HEK293 (cell line): ENCODE measurements around the gene IGLL1.

Experiments
- CTCF ChIA-PET: fragments of 350-600 bp; formaldehyde crosslinking; extraction: SDS; loops from one replicate; lab custom pipeline; 2021; ENCODE audit warnings: antibody characterized with exemption; lab: Yijun Ruan, JAX
- POLR2A ChIA-PET: fragments of 300-600 bp; formaldehyde crosslinking; extraction: SDS; loops from one replicate; lab custom pipeline; 2020; ENCODE audit warnings: antibody characterized with exemption, inconsistent platforms; lab: Yijun Ruan, JAX
- H3K27ac ChIP-seq: fragments of 200-500 bp; sonication (Bioruptor generic); 2 replicates; pipeline ENCODE4 v1.5.1; 2014; ENCODE audit warnings: low read depth, low read length, control low read depth, inconsistent platforms; ENCODE audit errors: extremely low read depth
- H3K36me3 ChIP-seq, 2 experiments: fragments of 200-500 bp in 1 of 2; sonication (Bioruptor generic) in 1 of 2; 1 replicate in 1 of 2; 2 replicates in 1 of 2; pipeline ENCODE4 v1.5.1; 2014 to 2017; ENCODE audit warnings: inconsistent platforms in 2 of 2, low read length in 2 of 2; ENCODE audit not compliant: control insufficient read depth in 2 of 2, insufficient read depth in 1 of 2
- H3K4me1 ChIP-seq: fragments of 200-500 bp; sonication (Bioruptor generic); 2 replicates; pipeline ENCODE4 v1.5.1; 2014; ENCODE audit warnings: mild to moderate bottlenecking, low read length, inconsistent platforms; ENCODE audit not compliant: control insufficient read depth, insufficient read depth
- H3K4me3 ChIP-seq: 2 replicates; pipeline ENCODE4 v1.5.1; 2011; ENCODE audit warnings: low read depth, mild to moderate bottlenecking, control low read depth, low read length, moderate library complexity
- H3K9me3 ChIP-seq: fragments of 200-500 bp; sonication (Bioruptor generic); 2 replicates; pipeline ENCODE4 v1.5.1; 2014; ENCODE audit warnings: low read depth, low read length, inconsistent platforms; ENCODE audit not compliant: control insufficient read depth, insufficient read depth
- EGR2 ChIP-seq: fragments of 450-650 bp; formaldehyde crosslinking; IDR thresholded peaks from 2 replicates; pipeline ENCODE4 v1.5.1; 2016; ENCODE audit warnings: low read depth, missing biosample characterization, missing genetic modification characterization
- GLI2 ChIP-seq: fragments of 450-650 bp; formaldehyde crosslinking; IDR thresholded peaks from 2 replicates; pipeline ENCODE4; 2017; ENCODE audit warnings: missing biosample characterization, missing genetic modification characterization, low read depth, borderline replicate concordance
- HOXA7 ChIP-seq: sonication (generic); formaldehyde crosslinking; IDR thresholded peaks from 2 replicates; pipeline ENCODE4 v1.8.1; 2022; ENCODE audit warnings: missing genetic modification reagents, borderline replicate concordance
- OSR2 ChIP-seq: fragments of 450-650 bp; formaldehyde crosslinking; IDR thresholded peaks from 2 replicates; pipeline ENCODE4 v1.5.1; 2016; ENCODE audit warnings: missing biosample characterization, missing genetic modification characterization
- PRDM6 ChIP-seq: fragments of 450-650 bp; formaldehyde crosslinking; IDR thresholded peaks from 2 replicates; pipeline ENCODE4 v1.5.1; 2017; ENCODE audit warnings: missing biosample characterization, missing genetic modification characterization
- REPIN1 ChIP-seq: fragments of 450-650 bp; formaldehyde crosslinking; IDR thresholded peaks from 2 replicates; pipeline ENCODE4 v1.5.1; 2017; ENCODE audit warnings: missing biosample characterization, missing genetic modification characterization, low read depth
- SALL2 ChIP-seq: fragments of 450-650 bp; formaldehyde crosslinking; IDR thresholded peaks from 2 replicates; pipeline ENCODE4 v1.5.0; 2017; ENCODE audit warnings: missing biosample characterization, mild to moderate bottlenecking, missing genetic modification characterization, borderline replicate concordance
- TSHZ1 ChIP-seq: fragments of 450-650 bp; formaldehyde crosslinking; IDR thresholded peaks from 2 replicates; pipeline ENCODE4 v1.5.1; 2016; ENCODE audit warnings: missing biosample characterization, missing genetic modification characterization, borderline replicate concordance
- ZBTB8A ChIP-seq: fragments of 450-650 bp; formaldehyde crosslinking; IDR thresholded peaks from 2 replicates; pipeline ENCODE4 v1.5.1; 2016; ENCODE audit warnings: missing biosample characterization, missing genetic modification characterization
- ZFHX2 ChIP-seq: fragments of 450-650 bp; formaldehyde crosslinking; conservative IDR thresholded peaks from 2 replicates; pipeline ENCODE4 v1.5.1; 2016; ENCODE audit warnings: missing biosample characterization, missing genetic modification characterization
- ZNF184 ChIP-seq: fragments of 450-650 bp; IDR thresholded peaks from 2 replicates; pipeline ENCODE4 v1.5.1; 2018; ENCODE audit warnings: missing biosample characterization, mild to moderate bottlenecking, missing genetic modification characterization
- ZNF404 ChIP-seq: fragments of 450-650 bp; formaldehyde crosslinking; IDR thresholded peaks from 2 replicates; pipeline ENCODE4 v1.5.1; 2017; ENCODE audit warnings: missing biosample characterization, missing genetic modification characterization
- ZNF549 ChIP-seq: fragments of 450-650 bp; IDR thresholded peaks from 2 replicates; pipeline ENCODE4 v1.5.1; 2018; ENCODE audit warnings: missing biosample characterization, missing genetic modification characterization, mild to moderate bottlenecking, inconsistent platforms, moderate library complexity
- ZNF585B ChIP-seq: fragments of 450-650 bp; formaldehyde crosslinking; IDR thresholded peaks from 2 replicates; pipeline ENCODE4 v1.5.1; 2016; ENCODE audit warnings: missing biosample characterization, missing genetic modification characterization
- ZNF596 ChIP-seq: fragments of 450-650 bp; IDR thresholded peaks from 2 replicates; pipeline ENCODE4 v1.5.0; 2018; ENCODE audit warnings: missing biosample characterization, mild to moderate bottlenecking, missing genetic modification characterization, moderate library complexity
- ZNF624 ChIP-seq: fragments of 450-650 bp; formaldehyde crosslinking; IDR thresholded peaks from 2 replicates; pipeline ENCODE4 v1.5.1; 2017; ENCODE audit warnings: missing biosample characterization, missing genetic modification characterization
- TF ChIP-seq, protein P1 (sequence below): fragments of 450-650 bp; formaldehyde crosslinking; IDR thresholded peaks from 2 replicates; pipeline ENCODE4 v1.5.1; 2017; ENCODE audit warnings: missing biosample characterization, mild to moderate bottlenecking, missing genetic modification characterization, moderate library complexity

IGLL1 gene

GRCh38 chr22:23613193-23613972 lies 33.3 kb upstream of the IGLL1 start:
- Histone ChIP-seq H3K4me3 (no peak overlapping the region), H3K36me3 (no peaks in the 10 kb centered on the region), H3K4me1 (no peaks in the 10 kb centered on the region; the same call in 1 of the 2 replicates), H3K27ac (no peak overlapping the region), H3K9me3 (no peaks in the 10 kb centered on the region)
- TF ChIP-seq SALL2 (tag by site-specific recombination) = no peak
- no peak for TF ChIP-seq ZNF624 (tag by site-specific recombination)
- TF ChIP-seq ZFHX2 = peak; percentile 72
- TF ChIP-seq TSHZ1 (tag by site-specific recombination) = no peak
- no peak for TF ChIP-seq ZNF404 (tag by site-specific recombination)
- peak; percentile 76 for TF ChIP-seq EGR2 (tag by site-specific recombination)
- CTCF ChIA-PET = interaction anchor here (1.2 kb wide), 1 partner anchor 22 kb away, joined by 4 read pairs; no protein-coding TSS in a partner anchor
- POLR2A ChIA-PET = interaction anchor here (0.8 kb wide), 1 partner anchor 244 kb away, joined by 3 read pairs; the partner anchor contains the start of gene SLC2A11

DNA sequence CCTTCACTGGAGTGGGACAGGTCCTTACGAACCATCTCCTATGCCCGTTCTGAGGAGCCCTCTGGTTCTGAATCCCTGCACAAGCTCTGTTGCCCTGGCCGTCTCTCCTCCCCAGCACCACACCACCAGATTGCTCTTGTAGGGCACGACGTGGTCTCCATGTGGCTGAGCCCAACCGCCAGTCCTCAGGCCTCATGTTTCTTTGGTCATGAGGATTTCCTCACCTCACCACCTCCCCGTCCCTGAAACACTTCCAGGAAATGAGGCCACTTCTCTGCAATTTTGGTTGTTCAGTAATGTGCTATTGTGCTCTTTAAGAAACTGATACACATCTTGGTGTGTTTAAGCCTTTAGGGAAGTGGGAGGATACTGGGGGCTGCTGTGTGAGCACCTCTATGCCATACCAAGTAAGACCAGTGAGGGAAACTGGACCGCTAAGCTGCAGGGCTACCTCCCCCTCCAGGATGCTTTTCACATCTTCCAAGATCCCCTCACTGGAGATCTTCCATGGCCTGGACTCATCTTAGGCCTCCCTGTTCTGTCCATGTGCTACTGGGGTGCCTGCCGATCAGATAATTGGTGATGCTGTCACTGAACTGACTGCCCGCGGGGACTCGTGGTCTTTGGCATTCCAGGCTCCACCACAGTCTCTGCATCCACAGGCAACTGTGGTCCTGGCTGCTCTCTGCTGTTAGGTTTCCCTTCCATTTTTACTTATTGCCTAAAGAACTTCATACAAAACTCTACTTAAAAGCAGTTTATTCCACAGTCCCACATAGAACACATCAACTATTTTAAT lies 30.1 kb upstream of the IGLL1 start:
- Histone ChIP-seq H3K27ac (no peak overlapping the region), H3K4me3 (no peak overlapping the region), H3K4me1 (no peaks in the 10 kb centered on the region; the same call in 1 of the 2 replicates), H3K36me3 (no peaks in the 10 kb centered on the region), H3K9me3 (no peaks in the 10 kb centered on the region)
- TF ChIP-seq ZBTB8A (tag by site-specific recombination) = no peak
- TF ChIP-seq, protein P1, sequence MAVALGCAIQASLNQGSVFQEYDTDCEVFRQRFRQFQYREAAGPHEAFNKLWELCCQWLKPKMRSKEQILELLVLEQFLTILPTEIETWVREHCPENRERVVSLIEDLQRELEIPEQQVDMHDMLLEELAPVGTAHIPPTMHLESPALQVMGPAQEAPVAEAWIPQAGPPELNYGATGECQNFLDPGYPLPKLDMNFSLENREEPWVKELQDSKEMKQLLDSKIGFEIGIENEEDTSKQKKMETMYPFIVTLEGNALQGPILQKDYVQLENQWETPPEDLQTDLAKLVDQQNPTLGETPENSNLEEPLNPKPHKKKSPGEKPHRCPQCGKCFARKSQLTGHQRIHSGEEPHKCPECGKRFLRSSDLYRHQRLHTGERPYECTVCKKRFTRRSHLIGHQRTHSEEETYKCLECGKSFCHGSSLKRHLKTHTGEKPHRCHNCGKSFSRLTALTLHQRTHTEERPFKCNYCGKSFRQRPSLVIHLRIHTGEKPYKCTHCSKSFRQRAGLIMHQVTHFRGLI (tag by site-specific recombination) = peak; percentile 86
- TF ChIP-seq ZNF596 (tag by site-specific recombination) = no peak
- ChIA-PET POLR2A (no interaction called here), CTCF (interaction anchor here (0.6 to 2.3 kb wide), 2 partner anchors 19 to 77 kb away, joined by 6 to 7 read pairs; no protein-coding TSS in a partner anchor)

GRCh38 chr22:23608583-23608982 lies 28.5 kb upstream of the IGLL1 start:
- no peak overlapping the region for H3K27ac ChIP-seq
- CTCF ChIA-PET = interaction anchor here (2.3 kb wide), 1 partner anchor 18 kb away, joined by 7 read pairs; no protein-coding TSS in a partner anchor
- POLR2A ChIA-PET = interaction anchor here (0.6 to 1.0 kb wide), 2 partner anchors 249 to 285 kb away, joined by 3 read pairs; partner anchors contain the start of genes MIF and SLC2A11
- no peaks in the 10 kb centered on the region for H3K36me3 ChIP-seq
- H3K4me3 ChIP-seq = no peak overlapping the region
- no peaks in the 10 kb centered on the region for H3K9me3 ChIP-seq
- H3K4me1 ChIP-seq = no peaks in the 10 kb centered on the region; the same call in 1 of the 2 replicates
- TF ChIP-seq HOXA7 = no peak
- 0 out of 2 replicates have a peak, but pooled peaks have one; percentile 10 for TF ChIP-seq OSR2
- no peak for TF ChIP-seq PRDM6 (tag by site-specific recombination)
- no peak for TF ChIP-seq ZNF184 (tag by site-specific recombination)
- TF ChIP-seq ZNF585B (tag by site-specific recombination) = no peak
- no peak for TF ChIP-seq TSHZ1 (tag by site-specific recombination)
- TF ChIP-seq GLI2 (tag by site-specific recombination) = no peak
- TF ChIP-seq REPIN1 (tag by site-specific recombination) = no peak
- no peak for TF ChIP-seq ZNF549 (tag by site-specific recombination)
